ENCODE data around the gene ANKRD31. TPM values are rescaled to one million over a fixed set of nuclear protein-coding genes. Genes with fewer than 3 reads are reported as not detected.

Gene ANKRD31
- total RNA-seq, 1 experiment from 2014 or later = 0.11 TPM

DNA sequence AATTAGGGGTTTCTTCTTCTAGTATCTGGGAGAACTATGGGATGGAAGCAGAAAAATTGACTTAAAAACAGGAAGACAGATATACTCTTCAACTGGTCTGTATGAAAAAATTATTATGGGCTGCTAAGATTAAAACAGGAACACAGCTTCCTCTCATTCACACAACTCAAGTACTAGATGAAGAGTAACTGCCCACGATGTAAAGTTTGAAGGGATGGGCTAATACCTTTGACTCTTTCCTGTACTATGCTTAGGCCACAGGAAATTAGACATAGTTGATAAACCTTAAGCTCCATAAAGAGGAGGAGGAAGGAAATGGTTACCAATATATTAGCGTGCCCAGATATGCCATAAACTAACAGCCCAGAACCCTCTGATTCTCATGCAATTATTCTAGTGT lies 88.6 kb downstream of the ANKRD31 start:
- H3K4ac ChIP-seq (ENCODE audit: low read depth, low read length) = no peak overlapping the region
- Mint-ChIP-seq H3K9me3 (peaks cover 0 to 2% of the 10 kb centered on the region in 2 experiments; a peak in 2 of 5 replicates), H3K4me1 (peaks cover 13% of the 10 kb centered on the region in 2 experiments), H3K4me3 (no peak overlapping the region), H3K27ac (no peak overlapping the region), H3K27me3 (ENCODE audit: low read depth) (no peaks in the 10 kb centered on the region), H3K36me3 (ENCODE audit: insufficient read depth in 1 of 3, low read depth in 3 of 3) (no peaks in the 10 kb centered on the region)
- no peaks in the 10 kb centered on the region for H3K23me2 ChIP-seq (ENCODE audit: insufficient read length, low read depth, low read length, poor library complexity, severe bottlenecking)
- no peak overlapping the region for H4K8ac ChIP-seq (replicated peaks; ENCODE audit: insufficient read length, low read depth, low read length)
- no peaks in the 10 kb centered on the region for H3K9me3 ChIP-seq (ENCODE audit: control insufficient read depth, low read depth, low read length)
- no peak overlapping the region for H3K4me2 ChIP-seq (ENCODE audit: insufficient read depth, insufficient read length, low read length)
- no peak for DNase-seq
- H4K91ac ChIP-seq (ENCODE audit: insufficient read length, low read depth, low read length) = no peak overlapping the region
- no peaks in the 10 kb centered on the region for H3K4me1 ChIP-seq (ENCODE audit: insufficient read depth, low read length)
- no peaks in the 10 kb centered on the region for H3K79me2 ChIP-seq (ENCODE audit: insufficient read depth, low read length)
- no peak overlapping the region for H2BK12ac ChIP-seq (ENCODE audit: insufficient read length, low read depth, low read length)
- no peak overlapping the region for H2AK5ac ChIP-seq (ENCODE audit: insufficient read length, low read length)
- H3K9ac ChIP-seq (ENCODE audit: extremely low read depth, insufficient read length, low read length) = no peak overlapping the region
- H3K14ac ChIP-seq (ENCODE audit: insufficient read depth, low read length) = no peak overlapping the region
- H2BK20ac ChIP-seq (ENCODE audit: low read depth, low read length, poor library complexity, severe bottlenecking) = no peak overlapping the region
- no peak overlapping the region for H3T11ph ChIP-seq (ENCODE audit: low read length)
- no peak overlapping the region for H3K18ac ChIP-seq (ENCODE audit: insufficient read length, low read depth, low read length)
- TF ChIP-seq, protein P1, sequence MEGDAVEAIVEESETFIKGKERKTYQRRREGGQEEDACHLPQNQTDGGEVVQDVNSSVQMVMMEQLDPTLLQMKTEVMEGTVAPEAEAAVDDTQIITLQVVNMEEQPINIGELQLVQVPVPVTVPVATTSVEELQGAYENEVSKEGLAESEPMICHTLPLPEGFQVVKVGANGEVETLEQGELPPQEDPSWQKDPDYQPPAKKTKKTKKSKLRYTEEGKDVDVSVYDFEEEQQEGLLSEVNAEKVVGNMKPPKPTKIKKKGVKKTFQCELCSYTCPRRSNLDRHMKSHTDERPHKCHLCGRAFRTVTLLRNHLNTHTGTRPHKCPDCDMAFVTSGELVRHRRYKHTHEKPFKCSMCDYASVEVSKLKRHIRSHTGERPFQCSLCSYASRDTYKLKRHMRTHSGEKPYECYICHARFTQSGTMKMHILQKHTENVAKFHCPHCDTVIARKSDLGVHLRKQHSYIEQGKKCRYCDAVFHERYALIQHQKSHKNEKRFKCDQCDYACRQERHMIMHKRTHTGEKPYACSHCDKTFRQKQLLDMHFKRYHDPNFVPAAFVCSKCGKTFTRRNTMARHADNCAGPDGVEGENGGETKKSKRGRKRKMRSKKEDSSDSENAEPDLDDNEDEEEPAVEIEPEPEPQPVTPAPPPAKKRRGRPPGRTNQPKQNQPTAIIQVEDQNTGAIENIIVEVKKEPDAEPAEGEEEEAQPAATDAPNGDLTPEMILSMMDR (conservative IDR thresholded peaks at IDR 0.05) = no peak
- H2BK120ac ChIP-seq (ENCODE audit: low read depth, low read length, poor library complexity, severe bottlenecking) = no peak overlapping the region
- no peak overlapping the region for H3K27ac ChIP-seq (ENCODE audit: insufficient read length, low read depth, low read length)
- no peak overlapping the region for H4K5ac ChIP-seq (ENCODE audit: insufficient read length, low read depth, low read length)
- no CpG with 5 or more reads among the region's 2 CpGs for WGBS (ENCODE audit: extremely low coverage, insufficient read length, low lambda C conversion rate)
- no peaks in the 10 kb centered on the region for H4K20me1 ChIP-seq (ENCODE audit: control insufficient read depth, insufficient read depth, insufficient read length)
- no peak overlapping the region for H2BK5ac ChIP-seq (ENCODE audit: insufficient read length, low read length)
- no peaks in the 10 kb centered on the region for H3K79me1 ChIP-seq (ENCODE audit: insufficient read depth, low read depth, low read length, poor library complexity, severe bottlenecking)
- H3K23ac ChIP-seq (ENCODE audit: insufficient read length, low read depth, low read length) = no peak overlapping the region
- no peaks in the 10 kb centered on the region for H3K27me3 ChIP-seq (ENCODE audit: insufficient read depth, low read length)
- no peak overlapping the region for H2AFZ ChIP-seq (ENCODE audit: low read length)
- no peak overlapping the region for H3K56ac ChIP-seq (ENCODE audit: insufficient read length, low read depth, low read length)
- H2BK15ac ChIP-seq (ENCODE audit: low read depth, low read length) = no peak overlapping the region
